GM08714 (cell line): ENCODE measurements around the gene PRKAG2.

Source experiments
- H3K4me3 ChIP-seq: fragments of 200-500 bp; sonication (Bioruptor generic); 2 replicates; pipeline ENCODE4 v1.5.1; 2014; ENCODE audit warnings: mild to moderate bottlenecking, low read length, inconsistent platforms
- ZNF274 ChIP-seq: IDR thresholded peaks from 2 replicates; pipeline ENCODE4 v1.6.1; 2012; ENCODE audit warnings: mild to moderate bottlenecking, low read depth, low read length

Gene PRKAG2

DNA sequence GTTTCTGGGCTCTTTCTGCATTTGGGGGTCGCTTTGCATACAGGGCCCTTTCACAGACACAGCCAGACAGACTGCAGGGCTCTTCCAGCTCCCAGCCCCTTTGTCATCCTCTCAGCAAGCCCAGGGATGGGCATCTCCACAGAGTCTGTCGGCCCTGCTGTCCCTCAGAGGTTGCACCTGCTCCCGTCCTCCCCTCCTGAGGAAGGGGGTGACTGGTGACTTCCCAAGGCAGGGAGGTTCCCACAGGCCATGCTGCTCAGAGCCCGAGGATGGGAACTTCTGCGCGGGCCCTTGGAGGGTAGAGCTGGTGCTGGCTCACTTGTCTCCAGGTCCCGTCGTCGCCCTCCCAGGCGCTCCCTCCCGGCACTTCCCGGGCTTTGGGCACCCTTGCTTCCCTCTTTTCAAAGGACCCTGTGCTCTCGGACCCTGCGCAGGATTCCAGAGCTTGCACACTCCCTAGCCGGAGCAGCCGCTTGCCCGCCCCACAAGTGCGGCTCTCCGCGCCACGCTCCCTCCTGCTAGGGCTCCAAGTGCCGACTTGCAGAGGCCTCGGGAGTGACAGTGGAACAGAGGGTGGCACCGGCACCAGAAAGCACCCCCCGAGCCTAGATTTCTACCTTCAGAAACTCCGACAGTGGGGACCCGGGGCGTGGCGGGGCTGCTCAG lies 152.5 kb downstream of the PRKAG2 start:
- no peak for TF ChIP-seq ZNF274
- H3K4me3 ChIP-seq: no peak overlapping the region

DNA sequence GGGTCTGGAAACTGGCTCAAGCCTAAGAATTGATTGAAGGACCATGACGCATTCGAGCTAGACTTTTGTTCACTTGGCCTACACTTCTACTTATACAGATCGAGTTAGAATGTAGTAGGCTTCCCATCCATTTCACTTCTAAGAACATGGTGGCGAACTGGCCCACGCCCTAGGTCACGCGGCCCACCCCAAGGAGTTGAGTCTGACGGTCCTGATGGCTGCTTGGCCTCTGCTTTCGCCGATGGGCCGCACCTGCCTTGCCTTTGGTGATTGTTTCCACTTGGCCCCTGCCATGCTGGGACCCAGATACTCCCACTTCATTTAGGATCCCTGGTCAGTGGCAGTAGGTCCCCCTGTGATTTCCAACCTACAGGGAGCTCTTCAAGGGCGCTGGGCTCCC lies 153.6 kb downstream of the PRKAG2 start:
- no peak overlapping the region for H3K4me3 ChIP-seq
- TF ChIP-seq ZNF274: no peak

DNA sequence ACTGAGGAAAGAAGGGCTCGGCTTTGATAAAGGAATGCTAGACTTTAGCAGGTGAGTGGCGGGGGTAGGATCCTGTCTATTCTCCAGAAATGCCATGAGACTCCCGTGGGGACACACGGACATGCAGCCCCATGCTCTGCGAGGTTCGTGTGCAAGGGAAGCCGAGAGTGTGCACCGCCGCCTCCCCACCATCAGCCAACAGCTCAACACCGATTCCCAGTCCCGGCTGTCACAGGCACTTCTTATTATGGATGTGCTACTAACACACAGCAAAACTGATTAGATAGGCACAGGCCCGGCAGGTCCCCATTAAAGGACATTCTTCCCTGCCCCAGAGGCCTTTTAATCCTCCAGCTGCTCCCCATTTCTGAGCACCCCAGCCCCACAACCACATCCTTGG lies 154.4 kb downstream of the PRKAG2 start:
- no peak for TF ChIP-seq ZNF274
- no peak overlapping the region for H3K4me3 ChIP-seq

GRCh38 chr7:151721694-151722093 lies 155.2 kb downstream of the PRKAG2 start:
- no peak overlapping the region for H3K4me3 ChIP-seq
- TF ChIP-seq ZNF274: no peak

GRCh38 chr7:151721236-151721635 lies 155.7 kb downstream of the PRKAG2 start:
- no peak overlapping the region for H3K4me3 ChIP-seq

GRCh38 chr7:151720280-151720679 lies 156.6 kb downstream of the PRKAG2 start:
- H3K4me3 ChIP-seq: no peak overlapping the region
- TF ChIP-seq ZNF274: no peak

More at GRCh38 chr7:151721236-151721635, 155.7 kb downstream of the PRKAG2 start:
- no peak for TF ChIP-seq ZNF274

- TF ChIP-seq ZNF274: no peak
- H3K4me3 ChIP-seq: no peak overlapping the region
These were observed 157.0 kb downstream of the PRKAG2 start for GRCh38 chr7:151719897-151720242.

DNA sequence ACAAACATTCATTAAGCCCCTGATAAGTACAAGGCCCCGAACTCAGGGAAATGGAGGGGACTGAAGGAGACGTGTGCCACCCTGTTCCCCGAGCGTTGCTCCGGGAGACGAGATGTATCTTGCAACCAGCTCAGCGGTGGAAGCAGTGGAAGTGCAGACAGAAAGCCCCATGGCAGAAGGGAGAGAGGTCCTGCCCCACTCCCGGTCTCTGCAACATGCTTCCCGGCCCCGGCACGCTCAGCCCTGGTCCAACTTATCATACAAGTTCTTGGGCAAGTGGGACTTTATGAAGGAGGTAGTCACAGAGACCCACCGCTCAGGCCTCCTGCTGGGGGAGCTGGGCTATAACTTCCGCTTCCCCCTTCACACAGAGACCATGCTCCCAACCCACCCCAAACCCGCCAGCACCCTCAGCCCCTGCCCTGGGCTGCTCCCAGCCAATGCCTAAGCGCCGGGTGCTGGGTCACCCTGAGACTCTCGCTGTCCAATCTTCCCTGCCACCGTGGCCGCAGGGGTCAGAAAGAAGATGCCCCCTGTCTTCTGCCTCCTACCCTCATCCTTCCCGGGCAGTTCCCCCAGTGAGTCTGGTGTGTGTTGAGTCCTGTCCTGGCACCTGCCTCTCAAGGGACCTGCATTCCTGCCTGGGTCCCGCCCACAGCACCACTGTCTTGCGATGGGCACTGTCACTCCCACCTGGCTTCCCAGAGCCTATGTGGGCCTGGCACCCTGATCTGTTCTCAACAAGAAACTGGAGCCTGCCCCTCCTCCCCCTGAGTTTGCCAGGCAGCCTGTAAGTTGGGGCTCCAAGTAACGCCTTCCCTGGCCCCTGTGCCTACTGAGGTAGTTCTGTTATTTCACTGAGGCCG lies 157.7 kb downstream of the PRKAG2 start:
- H3K4me3 ChIP-seq: no peak overlapping the region
- TF ChIP-seq ZNF274: no peak

DNA sequence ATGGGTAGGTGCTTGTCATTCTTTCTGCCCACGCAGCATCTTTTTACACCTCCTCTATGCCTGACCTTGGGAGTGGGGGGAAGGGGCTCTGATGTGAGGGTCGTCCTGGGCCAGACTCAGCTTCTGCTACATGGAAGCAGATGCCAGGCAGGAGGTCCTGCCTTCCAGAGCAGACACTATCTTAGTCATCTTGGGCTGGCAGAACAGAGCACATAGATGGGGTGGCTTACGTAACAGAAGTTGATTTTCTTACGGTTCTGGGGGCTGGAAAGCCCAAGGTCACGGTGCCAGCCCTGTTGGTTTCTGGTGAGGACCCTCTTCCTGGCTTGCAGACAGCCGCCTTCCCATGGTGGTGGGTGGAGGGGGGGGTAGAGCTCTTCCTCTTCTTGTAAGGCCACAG lies 159.0 kb downstream of the PRKAG2 start:
- no peak overlapping the region for H3K4me3 ChIP-seq

GRCh38 chr7:151717415-151717814 lies 159.5 kb downstream of the PRKAG2 start:
- TF ChIP-seq ZNF274: no peak
- no peak overlapping the region for H3K4me3 ChIP-seq

More for the DNA sequence above, 159.0 kb downstream of the PRKAG2 start:
- TF ChIP-seq ZNF274: no peak

DNA sequence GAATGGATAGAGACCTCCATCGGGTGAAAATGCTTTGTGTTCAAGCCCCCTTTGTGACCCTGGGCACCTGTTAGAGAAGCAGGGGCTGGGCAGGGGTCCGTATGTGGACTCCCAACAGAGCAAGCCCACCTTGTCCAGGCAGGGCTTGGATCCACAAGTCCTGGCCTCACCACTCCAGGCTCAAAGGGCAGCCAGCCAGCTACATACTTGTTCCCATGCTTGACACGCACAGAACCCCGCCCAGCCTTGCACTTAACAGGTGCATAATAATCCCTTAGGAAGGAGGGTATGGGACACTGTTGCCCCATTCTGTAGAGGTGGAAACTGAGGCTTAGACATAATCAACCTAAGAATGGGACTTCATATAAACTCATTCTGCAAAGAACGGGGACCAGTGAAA lies 160.6 kb downstream of the PRKAG2 start:
- TF ChIP-seq ZNF274: no peak

DNA sequence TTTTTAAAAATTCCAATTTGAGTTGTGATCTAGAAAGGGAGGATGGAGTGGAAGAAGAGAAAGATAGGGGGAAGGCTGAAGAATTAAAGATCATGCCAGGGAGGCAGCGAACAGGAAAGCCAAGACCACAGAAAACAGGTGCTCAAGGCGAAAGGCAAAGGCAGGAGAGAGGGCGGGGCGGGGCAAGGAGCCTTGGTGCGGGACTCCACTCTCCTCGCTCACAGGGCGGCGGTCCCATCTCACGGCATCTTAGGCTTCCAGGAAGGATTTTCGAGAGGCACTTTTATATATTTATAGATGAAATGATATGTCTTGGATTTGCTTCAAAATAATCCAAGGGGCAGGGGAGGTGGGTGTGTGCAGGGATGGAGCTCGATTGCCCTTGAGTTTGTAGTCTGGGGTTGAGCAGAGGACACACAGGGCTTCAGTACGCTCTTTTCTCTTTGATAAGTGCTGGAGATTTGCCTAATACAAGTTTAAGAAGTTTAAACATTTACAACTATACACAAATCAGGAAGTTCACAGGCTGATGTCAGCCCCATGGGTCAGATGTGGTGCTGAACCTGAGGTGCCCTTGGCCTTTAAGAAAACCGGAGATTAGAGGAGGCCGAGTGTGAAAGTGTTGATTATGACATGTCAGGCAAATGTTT lies 161.1 kb downstream of the PRKAG2 start:
- no peak overlapping the region for H3K4me3 ChIP-seq
- no peak for TF ChIP-seq ZNF274

More for the DNA sequence above, 160.6 kb downstream of the PRKAG2 start:
- no peak overlapping the region for H3K4me3 ChIP-seq

- no peak overlapping the region for H3K4me3 ChIP-seq
- no peak for TF ChIP-seq ZNF274
These were observed 162.7 kb downstream of the PRKAG2 start for GRCh38 chr7:151714201-151714600.

GRCh38 chr7:151712810-151713125 lies 164.1 kb downstream of the PRKAG2 start:
- no peak for TF ChIP-seq ZNF274
- no peak overlapping the region for H3K4me3 ChIP-seq
